AG04450 (cell line): ENCODE measurements around the gene NEURL1. TPM values are rescaled to one million over a fixed set of nuclear protein-coding genes. Genes with fewer than 3 reads are reported as not detected.
A peak's percentile ranks its signal among the peaks of the same experiment; 100 is the strongest.
"Not testable (repeated sequence)": the region's sequence is repeated elsewhere in the genome, so short reads cannot be mapped to it uniquely, and the experiment has no call there.

Source experiments
- CTCF ChIA-PET: fragments of 300-600, 350-600 bp; formaldehyde crosslinking; extraction: SDS; loops from one replicate; lab custom pipeline; 2022; ENCODE audit warnings: antibody characterized with exemption, inconsistent platforms; lab: Charles Lee
- POLR2A ChIA-PET: fragments of 350-600 bp; formaldehyde crosslinking; extraction: SDS; loops from one replicate; lab custom pipeline; 2021; ENCODE audit warnings: antibody characterized with exemption, inconsistent platforms; lab: Yijun Ruan, JAX
- DNase-seq: peaks from one replicate; pipeline ENCODE4 v3.0.0-alpha.2; 2011; ENCODE audit warnings: low read depth, low spot score
- H3K27ac ChIP-seq: one replicate; pipeline ENCODE4 v1.5.1; 2012; ENCODE audit warnings: low read depth, low read length, control low read depth
- H3K27me3 ChIP-seq: one replicate; pipeline ENCODE4 v1.6.0; 2012; ENCODE audit warnings: low read length; ENCODE audit not compliant: control insufficient read depth, insufficient read depth
- H3K4me3 ChIP-seq: 2 replicates; pipeline ENCODE4 v1.5.1; 2011; ENCODE audit warnings: mild to moderate bottlenecking, low read depth, low read length, control low read depth
- H3K9me3 ChIP-seq: 2 replicates; pipeline ENCODE4 v1.5.1; 2012; ENCODE audit warnings: low read length; ENCODE audit not compliant: control insufficient read depth, insufficient read depth
- polyA plus RNA-seq: library from polyadenylated mRNA; depleted of rRNA; stranded (reverse); fragments of >200 nt; gene quantifications from 2 replicates; pipeline ENCODE4 v1.2.3, GENCODE V29; 2011
- TF ChIP-seq, protein P1 (sequence below): IDR thresholded peaks from 2 replicates; pipeline ENCODE4 v1.5.1; 2011; ENCODE audit warnings: low read depth, low read length, control low read depth, inconsistent platforms

NEURL1 gene
- polyA plus RNA-seq, 1 experiment = 0.67 TPM

DNA sequence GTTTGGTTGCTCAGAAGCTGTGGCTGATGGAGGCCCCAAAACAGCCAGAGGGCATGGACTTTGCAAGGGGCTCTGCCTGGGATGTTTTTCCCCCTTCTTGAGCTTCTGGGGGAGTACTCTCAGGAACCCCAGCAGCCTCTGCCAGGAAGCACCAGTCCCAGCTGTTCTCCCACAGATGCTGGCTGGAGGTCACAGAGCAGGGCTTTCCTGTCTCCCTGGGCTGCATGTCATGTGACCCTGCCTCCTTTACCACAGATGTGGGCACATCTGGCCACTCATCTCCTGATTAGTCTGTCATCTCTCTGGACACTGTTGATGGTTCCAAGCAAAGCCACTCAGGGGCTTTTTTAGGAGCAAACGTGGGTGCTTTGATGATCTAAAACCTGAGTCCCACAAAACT, 136.7 kb downstream of the NEURL1 start:
- ChIA-PET POLR2A (interaction anchor here (1.1 kb wide), 1 partner anchor 15 kb away, joined by 3 read pairs; no protein-coding TSS in a partner anchor), CTCF (interaction anchor here (1.3 kb wide), 1 partner anchor 24 kb away, joined by 5 read pairs; no protein-coding TSS in a partner anchor)
- DNase-seq = no peak
- H3K27ac ChIP-seq = no peak overlapping the region
- no peaks in the 10 kb centered on the region; the same call in 1 of the 2 replicates for H3K9me3 ChIP-seq
- no peaks in the 10 kb centered on the region for H3K27me3 ChIP-seq
- TF ChIP-seq, protein P1, sequence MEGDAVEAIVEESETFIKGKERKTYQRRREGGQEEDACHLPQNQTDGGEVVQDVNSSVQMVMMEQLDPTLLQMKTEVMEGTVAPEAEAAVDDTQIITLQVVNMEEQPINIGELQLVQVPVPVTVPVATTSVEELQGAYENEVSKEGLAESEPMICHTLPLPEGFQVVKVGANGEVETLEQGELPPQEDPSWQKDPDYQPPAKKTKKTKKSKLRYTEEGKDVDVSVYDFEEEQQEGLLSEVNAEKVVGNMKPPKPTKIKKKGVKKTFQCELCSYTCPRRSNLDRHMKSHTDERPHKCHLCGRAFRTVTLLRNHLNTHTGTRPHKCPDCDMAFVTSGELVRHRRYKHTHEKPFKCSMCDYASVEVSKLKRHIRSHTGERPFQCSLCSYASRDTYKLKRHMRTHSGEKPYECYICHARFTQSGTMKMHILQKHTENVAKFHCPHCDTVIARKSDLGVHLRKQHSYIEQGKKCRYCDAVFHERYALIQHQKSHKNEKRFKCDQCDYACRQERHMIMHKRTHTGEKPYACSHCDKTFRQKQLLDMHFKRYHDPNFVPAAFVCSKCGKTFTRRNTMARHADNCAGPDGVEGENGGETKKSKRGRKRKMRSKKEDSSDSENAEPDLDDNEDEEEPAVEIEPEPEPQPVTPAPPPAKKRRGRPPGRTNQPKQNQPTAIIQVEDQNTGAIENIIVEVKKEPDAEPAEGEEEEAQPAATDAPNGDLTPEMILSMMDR = no peak
- no peak overlapping the region for H3K4me3 ChIP-seq

DNA sequence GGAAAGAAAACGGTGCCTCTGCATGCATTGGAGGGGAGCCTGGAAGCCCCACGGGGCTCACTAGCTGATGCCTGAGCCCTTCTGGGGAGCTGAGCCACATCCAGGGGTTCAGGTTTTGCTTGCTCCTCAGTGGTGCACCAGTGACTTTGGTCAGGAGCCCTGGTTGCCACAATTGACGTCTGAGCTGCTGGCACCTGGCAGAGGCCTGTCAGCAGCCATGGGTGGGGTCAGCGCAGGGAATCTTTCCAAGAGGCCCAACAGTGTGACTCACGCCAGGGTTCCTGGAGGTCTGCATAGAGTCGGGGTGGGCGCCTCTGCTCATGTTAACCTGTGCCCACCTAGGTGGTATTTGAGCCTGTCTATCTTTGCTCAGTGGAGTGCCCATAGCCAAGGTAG, 138.7 kb downstream of the NEURL1 start:
- TF ChIP-seq, protein P1 = no peak
- ChIA-PET POLR2A (no interaction called here), CTCF (no interaction called here)
- no peaks in the 10 kb centered on the region; the same call in 1 of the 2 replicates for H3K9me3 ChIP-seq
- no peak overlapping the region for H3K4me3 ChIP-seq
- no peaks in the 10 kb centered on the region for H3K27me3 ChIP-seq
- no peak overlapping the region for H3K27ac ChIP-seq
- DNase-seq = no peak

DNA sequence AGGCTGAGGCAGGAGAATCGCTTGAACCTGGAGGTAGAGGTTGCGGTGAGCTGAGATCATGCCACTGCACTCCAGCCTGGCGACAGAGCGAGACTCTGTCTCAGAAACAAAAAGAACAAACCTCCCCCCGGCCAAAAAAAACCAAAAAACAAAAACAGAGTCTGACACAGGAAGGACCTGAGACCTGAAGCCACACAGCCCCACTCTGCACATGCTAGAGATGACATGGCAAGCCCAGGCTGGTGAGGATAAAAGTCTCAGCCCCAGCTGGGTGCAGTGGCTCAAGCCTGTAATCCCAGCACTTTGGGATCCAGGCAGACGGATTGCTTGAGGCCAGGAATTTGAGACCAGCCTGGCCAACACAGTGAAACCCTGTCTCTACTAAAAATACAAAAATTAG, 139.4 kb downstream of the NEURL1 start:
- DNase-seq, H3K27ac ChIP-seq, H3K9me3 ChIP-seq, H3K4me3 ChIP-seq, POLR2A ChIA-PET, CTCF ChIA-PET, H3K27me3 ChIP-seq: not testable (repeated sequence)

DNA sequence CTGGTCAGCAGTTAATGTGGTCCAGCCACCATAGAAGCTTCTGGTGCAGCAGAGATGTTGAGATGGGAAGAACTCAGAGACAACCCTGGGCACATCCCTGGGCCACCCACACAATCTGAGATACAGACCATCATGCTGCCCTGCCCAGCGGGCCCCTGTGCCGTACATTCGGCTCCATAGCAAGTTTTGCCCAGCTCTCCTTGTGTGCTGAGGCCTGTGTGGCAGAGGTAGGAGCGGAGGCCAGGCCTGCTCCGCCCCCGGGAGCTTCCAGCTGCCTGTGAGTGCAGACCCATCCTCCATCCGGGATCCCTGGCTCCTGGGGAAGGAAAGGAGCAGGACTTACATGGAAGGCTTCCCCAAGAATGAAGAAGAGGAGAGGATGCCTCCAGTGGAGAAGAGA, 140.3 kb downstream of the NEURL1 start:
- ChIA-PET POLR2A (interaction anchor here (0.6 to 0.7 kb wide), 3 partner anchors 11 to 229 kb away, joined by 3 to 8 read pairs (median 6); no protein-coding TSS in a partner anchor), CTCF (interaction anchor here (0.6 kb wide), 1 partner anchor 158 kb away, joined by 4 read pairs; no protein-coding TSS in a partner anchor)
- TF ChIP-seq, protein P1 = no peak
- no peak for DNase-seq
- H3K27me3 ChIP-seq = no peaks in the 10 kb centered on the region
- H3K4me3 ChIP-seq = no peak overlapping the region
- H3K27ac ChIP-seq = no peak overlapping the region
- H3K9me3 ChIP-seq = no peaks in the 10 kb centered on the region; the same call in 1 of the 2 replicates

DNA sequence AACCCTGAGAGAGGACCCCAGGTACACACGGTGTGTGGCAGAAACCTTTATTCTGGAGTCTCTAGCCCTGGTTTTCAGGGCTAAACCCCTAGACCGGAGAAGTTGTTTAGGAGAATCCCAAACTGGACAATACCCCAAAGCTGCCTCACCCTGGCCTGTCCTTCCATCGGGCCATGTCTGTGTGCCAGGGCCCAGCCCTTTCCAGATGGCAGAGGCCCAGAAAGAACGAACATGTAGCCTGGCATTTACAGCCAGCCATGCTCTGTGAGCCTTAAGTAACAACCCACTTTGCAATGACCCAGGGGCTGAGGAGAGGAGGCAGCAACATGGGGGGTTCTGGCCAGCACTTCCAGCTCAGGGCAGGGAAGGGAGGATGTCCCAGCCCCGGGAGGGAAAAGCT, 142.1 kb downstream of the NEURL1 start:
- ChIA-PET CTCF (interaction anchor here (2.7 kb wide), 1 partner anchor 51 kb away, joined by 11 read pairs; no protein-coding TSS in a partner anchor), POLR2A (interaction anchor here (0.7 kb wide), 1 partner anchor 10 kb away, joined by 14 read pairs; no protein-coding TSS in a partner anchor)
- H3K27ac ChIP-seq = peak overlapping the region; percentile 21
- no peaks in the 10 kb centered on the region; the same call in 1 of the 2 replicates for H3K9me3 ChIP-seq
- TF ChIP-seq, protein P1 = no peak
- no peak overlapping the region for H3K4me3 ChIP-seq
- H3K27me3 ChIP-seq = no peaks in the 10 kb centered on the region
- no peak for DNase-seq
